Mucosa of descending colon (tissue), 3 donors: Measurements from ENCODE around the gene RPL18. TPM values are rescaled to one million over a fixed set of nuclear protein-coding genes. Genes with fewer than 3 reads are reported as not detected.

Experiments
- ATAC-seq: fragments of 200-7000 bp; cut with Tn5 transposase; one replicate; pipeline ENCODE4 v1.9.1; 2020; ENCODE audit warnings: mild to moderate bottlenecking, moderate library complexity
- DNase-seq, 3 donors: peaks; one replicate each; pipeline ENCODE4 v3.0.0-alpha.2; 2020
- H3K36me3 ChIP-seq: fragments of 200-600 bp; one replicate; pipeline ENCODE4 v1.8.0; 2021; ENCODE audit warnings: low read depth, mild to moderate bottlenecking
- H3K4me1 ChIP-seq: fragments of 200-600 bp; one replicate; pipeline ENCODE4 v1.8.0; 2021; ENCODE audit warnings: low read depth, mild to moderate bottlenecking
- H3K4me3 ChIP-seq: fragments of 200-600 bp; one replicate; pipeline ENCODE4 v1.8.0; 2021; ENCODE audit warnings: mild to moderate bottlenecking
- H3K9me3 ChIP-seq: fragments of 200-600 bp; one replicate; pipeline ENCODE4 v1.8.0; 2021; ENCODE audit warnings: mild to moderate bottlenecking
- intact Hi-C, 2 donors: fragments of 100-400 bp; cut with DNase I in 1 of 2; cut with micrococcal nuclease in 1 of 2; formaldehyde crosslinking; loops; one replicate each; pipeline versions ENCODE4 v1.11.0 to v1.11.1; 2022; cut with DNase I, micrococcal nuclease
- total RNA-seq, 3 donors: library from RNA; stranded (reverse); fragmentation: NEBNext Ultra II Directional in 2 of 3; extraction: Animal tissue kit (Norgen Biotek cat#: 25700) in 2 of 3; gene quantifications; one replicate each; pipeline versions ENCODE4 v1.2.1 to v1.2.4, GENCODE V29; 2021 to 2023
- TF ChIP-seq, protein P1 (sequence below): fragments of 200-600 bp; IDR thresholded peaks from one replicate; pipeline ENCODE4 v1.8.0; 2022; ENCODE audit warnings: antibody characterized with exemption, mild to moderate bottlenecking
- donor health status: DM: no; HTN: no; CAD: no; lungs with moderate emphysema.
- donor health status: DM: no; HTN: no; CAD: no.
- donor health status: DM: no; HTN: yes; CAD: no.

The RPL18 gene
- total RNA-seq, 3 donors from 2014 or later: 999 to 1,336 (median 1,270) TPM

DNA sequence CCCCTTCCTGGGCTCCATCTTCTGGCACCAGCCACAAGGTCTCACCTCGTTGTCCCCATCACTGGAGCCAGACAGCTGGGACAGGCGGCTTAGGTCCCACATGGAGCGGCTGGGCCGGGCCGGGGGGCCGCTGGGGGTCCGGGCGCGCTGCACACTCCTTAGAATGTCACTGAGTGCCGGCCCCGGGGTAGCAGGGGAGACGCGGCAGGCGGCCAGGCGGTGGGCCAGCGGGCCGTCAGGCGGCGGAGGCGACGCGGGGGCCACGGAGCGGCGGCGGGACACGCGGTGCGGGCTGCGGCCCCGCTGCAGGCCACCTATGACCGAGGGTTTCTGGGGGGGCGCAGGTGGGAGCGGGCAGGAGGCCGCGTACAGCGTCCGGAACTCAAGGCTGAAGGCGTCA, 15.5 kb downstream of the RPL18 start:
- H3K9me3 ChIP-seq: no peaks in the 10 kb centered on the region
- no peaks in the 10 kb centered on the region for H3K36me3 ChIP-seq
- no peak overlapping the region for H3K4me3 ChIP-seq
- ATAC-seq: no peak
- intact Hi-C loops: no loop called here
- TF ChIP-seq, protein P1, sequence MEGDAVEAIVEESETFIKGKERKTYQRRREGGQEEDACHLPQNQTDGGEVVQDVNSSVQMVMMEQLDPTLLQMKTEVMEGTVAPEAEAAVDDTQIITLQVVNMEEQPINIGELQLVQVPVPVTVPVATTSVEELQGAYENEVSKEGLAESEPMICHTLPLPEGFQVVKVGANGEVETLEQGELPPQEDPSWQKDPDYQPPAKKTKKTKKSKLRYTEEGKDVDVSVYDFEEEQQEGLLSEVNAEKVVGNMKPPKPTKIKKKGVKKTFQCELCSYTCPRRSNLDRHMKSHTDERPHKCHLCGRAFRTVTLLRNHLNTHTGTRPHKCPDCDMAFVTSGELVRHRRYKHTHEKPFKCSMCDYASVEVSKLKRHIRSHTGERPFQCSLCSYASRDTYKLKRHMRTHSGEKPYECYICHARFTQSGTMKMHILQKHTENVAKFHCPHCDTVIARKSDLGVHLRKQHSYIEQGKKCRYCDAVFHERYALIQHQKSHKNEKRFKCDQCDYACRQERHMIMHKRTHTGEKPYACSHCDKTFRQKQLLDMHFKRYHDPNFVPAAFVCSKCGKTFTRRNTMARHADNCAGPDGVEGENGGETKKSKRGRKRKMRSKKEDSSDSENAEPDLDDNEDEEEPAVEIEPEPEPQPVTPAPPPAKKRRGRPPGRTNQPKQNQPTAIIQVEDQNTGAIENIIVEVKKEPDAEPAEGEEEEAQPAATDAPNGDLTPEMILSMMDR: no peak
- H3K4me1 ChIP-seq: peaks cover 14% of the 10 kb centered on the region
- no peak for DNase-seq

- no peak for DNase-seq
- Histone ChIP-seq H3K4me1 (peaks cover 14% of the 10 kb centered on the region), H3K4me3 (no peak overlapping the region), H3K9me3 (no peaks in the 10 kb centered on the region), H3K36me3 (no peaks in the 10 kb centered on the region)
- no peak for ATAC-seq
- TF ChIP-seq, protein P1: no peak
- intact Hi-C loops: no loop called here
Measured at GRCh38 chr19:48603001-48603400, 16.0 kb downstream of the RPL18 start.

- Histone ChIP-seq H3K4me1 (peaks cover 14% of the 10 kb centered on the region), H3K36me3 (no peaks in the 10 kb centered on the region), H3K4me3 (no peak overlapping the region), H3K9me3 (no peaks in the 10 kb centered on the region)
- TF ChIP-seq, protein P1: no peak
- ATAC-seq: no peak
- intact Hi-C loops: no loop called here
- no peak for DNase-seq
Measured at GRCh38 chr19:48600679-48601417, 18.1 kb downstream of the RPL18 start.

DNA sequence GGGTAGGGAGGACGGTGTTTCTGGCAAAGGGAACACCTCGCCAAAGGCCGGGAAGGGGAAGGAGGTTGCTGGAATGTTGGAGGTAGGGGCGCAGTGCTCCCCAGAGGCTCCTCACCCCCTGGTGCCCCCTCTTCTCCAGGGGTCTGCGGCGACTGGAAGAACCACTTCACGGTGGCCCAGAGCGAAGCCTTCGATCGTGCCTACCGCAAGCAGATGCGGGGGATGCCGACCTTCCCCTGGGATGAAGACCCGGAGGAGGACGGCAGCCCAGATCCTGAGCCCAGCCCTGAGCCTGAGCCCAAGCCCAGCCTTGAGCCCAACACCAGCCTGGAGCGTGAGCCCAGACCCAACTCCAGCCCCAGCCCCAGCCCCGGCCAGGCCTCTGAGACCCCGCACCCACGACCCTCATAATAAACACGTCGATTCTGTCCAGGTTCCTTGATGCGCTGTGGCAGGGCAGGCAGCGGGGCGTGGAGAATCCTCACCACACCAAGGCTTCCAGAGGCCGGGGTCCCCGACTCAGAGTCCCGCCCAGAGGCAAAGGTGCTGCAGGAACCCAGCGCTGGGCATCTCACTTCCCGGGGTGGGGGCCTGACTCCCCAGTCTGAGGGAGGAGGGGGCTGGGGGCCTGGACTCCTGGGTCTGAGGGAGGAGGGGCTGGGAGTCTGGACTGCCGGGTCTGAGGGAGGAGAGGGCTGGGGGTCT, 19.8 kb downstream of the RPL18 start:
- TF ChIP-seq, protein P1: no peak
- no peak for ATAC-seq
- intact Hi-C loops: no loop called here
- no peak for DNase-seq
- H3K9me3 ChIP-seq: no peaks in the 10 kb centered on the region
- no peaks in the 10 kb centered on the region for H3K36me3 ChIP-seq
- no peak overlapping the region for H3K4me3 ChIP-seq
- H3K4me1 ChIP-seq: peaks cover 12% of the 10 kb centered on the region

GRCh38 chr19:48596679-48597465, 22.1 kb downstream of the RPL18 start:
- Histone ChIP-seq H3K4me1 (no peaks in the 10 kb centered on the region), H3K4me3 (no peak overlapping the region), H3K9me3 (no peaks in the 10 kb centered on the region), H3K36me3 (no peaks in the 10 kb centered on the region)
- intact Hi-C loops: no loop called here
- TF ChIP-seq, protein P1: no peak
- no peak for DNase-seq
- ATAC-seq: peak; percentile 4
